GM19043 (cell line): ENCODE results near the gene ZNF420.
"Not testable (repeated sequence)": the region's sequence is repeated elsewhere in the genome, so short reads cannot be mapped to it uniquely, and the experiment has no call there.

ENCODE experiments used
- ATAC-seq: cut with Tn5 transposase; IDR thresholded peaks from one replicate; pipeline ENCODE4 v1.9.1; 2021; ENCODE audit warnings: low read depth; ENCODE audit not compliant: unreplicated experiment

The ZNF420 gene

GRCh38 chr19:37077934-37078716 is at the start of gene ZNF420:
Gene ZNF420, plus strand, starts transcription at chr19:37078433. Its CDS starts 10,686 bp downstream, at chr19:37089119.
- peak; percentile 81 for ATAC-seq

GRCh38 chr19:37045140-37045539 is 33.1 kb upstream of the ZNF420 start:
- no peak for ATAC-seq

GRCh38 chr19:37055330-37055729 is 22.9 kb upstream of the ZNF420 start:
- ATAC-seq = no peak

GRCh38 chr19:37056776-37057175 is 21.5 kb upstream of the ZNF420 start:
- ATAC-seq = no peak

- no peak for ATAC-seq
These were observed 19.1 kb upstream of the ZNF420 start for GRCh38 chr19:37059142-37059541.

GRCh38 chr19:37064886-37065285 is 13.3 kb upstream of the ZNF420 start:
- ATAC-seq = not testable (repeated sequence)

- no peak for ATAC-seq
These were observed 4.1 kb upstream of the ZNF420 start for GRCh38 chr19:37074111-37074510.

- no peak for ATAC-seq
These were observed 3.3 kb upstream of the ZNF420 start for GRCh38 chr19:37074819-37075362.

GRCh38 chr19:37076524-37076923 is 1.7 kb upstream of the ZNF420 start:
- ATAC-seq = not testable (repeated sequence)

- no peak for ATAC-seq
These were observed 716 bp upstream of the ZNF420 start for GRCh38 chr19:37077501-37077933.

- no peak for ATAC-seq
These were observed 442 bp downstream of the ZNF420 start for GRCh38 chr19:37078717-37079032.

GRCh38 chr19:37079238-37079637 is 1.0 kb downstream of the ZNF420 start:
- ATAC-seq = no peak

- ATAC-seq = no peak
These were observed 4.1 kb downstream of the ZNF420 start for GRCh38 chr19:37082307-37082706.

- ATAC-seq = no peak
These were observed 8.9 kb downstream of the ZNF420 start for GRCh38 chr19:37087110-37087509.

GRCh38 chr19:37095859-37096258 is 17.6 kb downstream of the ZNF420 start:
- no peak for ATAC-seq

GRCh38 chr19:37098570-37098969 is 20.3 kb downstream of the ZNF420 start:
- no peak for ATAC-seq

- ATAC-seq = not testable (repeated sequence)
These were observed 25.9 kb downstream of the ZNF420 start for GRCh38 chr19:37104135-37104534.

GRCh38 chr19:37111753-37112152 is 33.5 kb downstream of the ZNF420 start:
- ATAC-seq = not testable (repeated sequence)

GRCh38 chr19:37114001-37114400 is 35.8 kb downstream of the ZNF420 start:
- no peak for ATAC-seq

GRCh38 chr19:37122093-37122492 is 43.9 kb downstream of the ZNF420 start:
- not testable (repeated sequence) for ATAC-seq

GRCh38 chr19:37127999-37128820 is 50.0 kb downstream of the ZNF420 start:
- no peak for ATAC-seq

- no peak for ATAC-seq
These were observed 50.6 kb downstream of the ZNF420 start for GRCh38 chr19:37128821-37129177.
